ENCODE data around the gene SCUBE3.

DNA sequence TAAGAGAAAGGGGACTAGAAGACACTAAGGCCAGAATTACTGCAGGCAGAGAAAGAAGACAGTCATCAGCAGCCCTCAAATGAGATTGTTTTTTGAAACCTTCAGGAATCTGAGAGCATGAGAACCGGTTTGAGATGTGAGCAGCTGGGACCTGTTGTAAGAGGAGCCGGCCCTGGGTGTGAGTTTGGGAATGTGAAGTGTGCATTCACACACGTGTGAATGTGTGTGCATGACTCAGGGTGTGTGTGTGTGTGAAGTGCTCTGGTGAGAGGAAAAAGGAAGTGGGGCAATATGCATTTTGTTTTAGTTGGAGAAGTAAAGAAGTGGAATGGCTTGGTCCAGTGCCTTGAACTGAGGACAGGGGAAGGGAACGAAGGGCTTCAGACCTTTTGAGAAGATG is 4.3 kb downstream of the SCUBE3 start:
- TF ChIP-seq, protein P1, sequence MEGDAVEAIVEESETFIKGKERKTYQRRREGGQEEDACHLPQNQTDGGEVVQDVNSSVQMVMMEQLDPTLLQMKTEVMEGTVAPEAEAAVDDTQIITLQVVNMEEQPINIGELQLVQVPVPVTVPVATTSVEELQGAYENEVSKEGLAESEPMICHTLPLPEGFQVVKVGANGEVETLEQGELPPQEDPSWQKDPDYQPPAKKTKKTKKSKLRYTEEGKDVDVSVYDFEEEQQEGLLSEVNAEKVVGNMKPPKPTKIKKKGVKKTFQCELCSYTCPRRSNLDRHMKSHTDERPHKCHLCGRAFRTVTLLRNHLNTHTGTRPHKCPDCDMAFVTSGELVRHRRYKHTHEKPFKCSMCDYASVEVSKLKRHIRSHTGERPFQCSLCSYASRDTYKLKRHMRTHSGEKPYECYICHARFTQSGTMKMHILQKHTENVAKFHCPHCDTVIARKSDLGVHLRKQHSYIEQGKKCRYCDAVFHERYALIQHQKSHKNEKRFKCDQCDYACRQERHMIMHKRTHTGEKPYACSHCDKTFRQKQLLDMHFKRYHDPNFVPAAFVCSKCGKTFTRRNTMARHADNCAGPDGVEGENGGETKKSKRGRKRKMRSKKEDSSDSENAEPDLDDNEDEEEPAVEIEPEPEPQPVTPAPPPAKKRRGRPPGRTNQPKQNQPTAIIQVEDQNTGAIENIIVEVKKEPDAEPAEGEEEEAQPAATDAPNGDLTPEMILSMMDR (conservative IDR thresholded peaks at IDR 0.05; ENCODE audit: low read length): no peak
- no peak for TF ChIP-seq EZH2phosphoT487 (IDR thresholded peaks at IDR 0.05; ENCODE audit: borderline replicate concordance)
